Effector CD4-positive, alpha-beta T cell (primary cell): Measurements from ENCODE around the gene PPAT.
"Not testable (repeated sequence)": the region's sequence is repeated elsewhere in the genome, so short reads cannot be mapped to it uniquely, and the experiment has no call there.

ENCODE experiments used
- DNase-seq: peaks from one replicate; pipeline ENCODE4 v3.0.0-alpha.2; 2020

PPAT gene

GRCh38 chr4:56374956-56375355 is 60.5 kb downstream of the PPAT start:
- DNase-seq = no peak

GRCh38 chr4:56372774-56373173 is 62.6 kb downstream of the PPAT start:
- DNase-seq = no peak

GRCh38 chr4:56371426-56372220 is 63.8 kb downstream of the PPAT start:
- DNase-seq = no peak

- DNase-seq = no peak
Observed at GRCh38 chr4:56370377-56370776, 65.0 kb downstream of the PPAT start.

- not testable (repeated sequence) for DNase-seq
Observed at GRCh38 chr4:56362981-56363380, 72.4 kb downstream of the PPAT start.

GRCh38 chr4:56360071-56360470 is 75.3 kb downstream of the PPAT start:
- DNase-seq = no peak

- no peak for DNase-seq
Observed at GRCh38 chr4:56356650-56357049, 78.8 kb downstream of the PPAT start.

GRCh38 chr4:56348576-56348975 is 86.8 kb downstream of the PPAT start:
- no peak for DNase-seq

- DNase-seq = no peak
Observed at GRCh38 chr4:56345458-56345857, 90.0 kb downstream of the PPAT start.
